ENCODE measurements around the gene APBB1.

DNA sequence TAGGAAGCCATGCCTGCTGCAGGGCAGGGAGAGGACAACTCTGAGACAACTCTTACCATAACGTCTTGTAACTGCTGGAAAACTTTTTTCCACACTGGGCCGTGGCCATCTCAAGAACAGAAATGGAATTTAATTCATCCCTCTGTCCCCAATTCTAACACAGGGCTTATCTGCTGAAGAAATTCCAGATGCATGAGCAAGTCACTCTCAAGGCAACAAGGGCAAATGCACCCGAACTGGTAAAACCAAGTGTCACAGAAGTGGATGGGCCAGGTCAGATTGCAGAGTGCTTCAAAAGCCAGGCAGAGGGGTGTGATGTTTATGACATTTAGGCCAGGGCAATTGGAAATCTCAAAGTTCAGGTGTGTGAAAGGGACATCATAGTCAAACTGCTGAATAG, 21.3 kb downstream of the APBB1 start:
- TF ChIP-seq, protein P1, sequence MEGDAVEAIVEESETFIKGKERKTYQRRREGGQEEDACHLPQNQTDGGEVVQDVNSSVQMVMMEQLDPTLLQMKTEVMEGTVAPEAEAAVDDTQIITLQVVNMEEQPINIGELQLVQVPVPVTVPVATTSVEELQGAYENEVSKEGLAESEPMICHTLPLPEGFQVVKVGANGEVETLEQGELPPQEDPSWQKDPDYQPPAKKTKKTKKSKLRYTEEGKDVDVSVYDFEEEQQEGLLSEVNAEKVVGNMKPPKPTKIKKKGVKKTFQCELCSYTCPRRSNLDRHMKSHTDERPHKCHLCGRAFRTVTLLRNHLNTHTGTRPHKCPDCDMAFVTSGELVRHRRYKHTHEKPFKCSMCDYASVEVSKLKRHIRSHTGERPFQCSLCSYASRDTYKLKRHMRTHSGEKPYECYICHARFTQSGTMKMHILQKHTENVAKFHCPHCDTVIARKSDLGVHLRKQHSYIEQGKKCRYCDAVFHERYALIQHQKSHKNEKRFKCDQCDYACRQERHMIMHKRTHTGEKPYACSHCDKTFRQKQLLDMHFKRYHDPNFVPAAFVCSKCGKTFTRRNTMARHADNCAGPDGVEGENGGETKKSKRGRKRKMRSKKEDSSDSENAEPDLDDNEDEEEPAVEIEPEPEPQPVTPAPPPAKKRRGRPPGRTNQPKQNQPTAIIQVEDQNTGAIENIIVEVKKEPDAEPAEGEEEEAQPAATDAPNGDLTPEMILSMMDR (IDR thresholded peaks at IDR 0.05 in 2 of 3, conservative IDR thresholded peaks at IDR 0.05 in 1 of 3; ENCODE audit: insufficient read depth in 2 of 3, low read depth in 1 of 3, low read length in 3 of 3) = no peak
- TF ChIP-seq ZEB2 (IDR thresholded peaks at IDR 0.05) (no peak), CEBPB (tag; IDR thresholded peaks at IDR 0.05) (no peak), YY1 (IDR thresholded peaks at IDR 0.05; ENCODE audit: borderline replicate concordance in 1 of 3, control insufficient read depth in 1 of 3, extremely low read depth in 1 of 3, insufficient read depth in 3 of 3, insufficient read length in 1 of 3, insufficient replicate concordance in 2 of 3, low read depth in 1 of 3, low read length in 2 of 3) (no peak), NFRKB (IDR thresholded peaks at IDR 0.05; ENCODE audit: low read depth) (no peak), SIN3A (IDR thresholded peaks at IDR 0.05; ENCODE audit: borderline replicate concordance in 2 of 2, control insufficient read depth in 1 of 2, low read depth in 2 of 2, low read length in 2 of 2) (no peak), CSDE1 (IDR thresholded peaks at IDR 0.05) (no peak), RFX5 (IDR thresholded peaks at IDR 0.05; ENCODE audit: low read depth, low read length) (no peak)
- TF ChIP-seq, protein P2, sequence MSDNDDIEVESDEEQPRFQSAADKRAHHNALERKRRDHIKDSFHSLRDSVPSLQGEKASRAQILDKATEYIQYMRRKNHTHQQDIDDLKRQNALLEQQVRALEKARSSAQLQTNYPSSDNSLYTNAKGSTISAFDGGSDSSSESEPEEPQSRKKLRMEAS (CRISPR knock-in tag; IDR thresholded peaks at IDR 0.05) = no peak

Measured in K562 (cell line).